T-helper 1 cell treated with Interleukin-12 subunit alpha and Interleukin-12 subunit beta and Interleukin-4 antibody, amounts not matched to agents 30 ng/mL and 1 ng/mL, for 36 hours (primary cell): ENCODE data around the gene CYP2F1. TPM values are rescaled to one million over a fixed set of nuclear protein-coding genes. Genes with fewer than 3 reads are reported as not detected.

Source experiments
- intact Hi-C: fragments of 100-400 bp; cut with micrococcal nuclease; formaldehyde crosslinking; loops from one replicate; pipeline ENCODE4 v1.15.1; 2024
- total RNA-seq: library from RNA; stranded (reverse); gene quantifications from 2 replicates; pipeline ENCODE4 v1.2.3, GENCODE V29; 2022

CYP2F1 gene
- total RNA-seq, 1 donor from 2014 or later: not detected

DNA sequence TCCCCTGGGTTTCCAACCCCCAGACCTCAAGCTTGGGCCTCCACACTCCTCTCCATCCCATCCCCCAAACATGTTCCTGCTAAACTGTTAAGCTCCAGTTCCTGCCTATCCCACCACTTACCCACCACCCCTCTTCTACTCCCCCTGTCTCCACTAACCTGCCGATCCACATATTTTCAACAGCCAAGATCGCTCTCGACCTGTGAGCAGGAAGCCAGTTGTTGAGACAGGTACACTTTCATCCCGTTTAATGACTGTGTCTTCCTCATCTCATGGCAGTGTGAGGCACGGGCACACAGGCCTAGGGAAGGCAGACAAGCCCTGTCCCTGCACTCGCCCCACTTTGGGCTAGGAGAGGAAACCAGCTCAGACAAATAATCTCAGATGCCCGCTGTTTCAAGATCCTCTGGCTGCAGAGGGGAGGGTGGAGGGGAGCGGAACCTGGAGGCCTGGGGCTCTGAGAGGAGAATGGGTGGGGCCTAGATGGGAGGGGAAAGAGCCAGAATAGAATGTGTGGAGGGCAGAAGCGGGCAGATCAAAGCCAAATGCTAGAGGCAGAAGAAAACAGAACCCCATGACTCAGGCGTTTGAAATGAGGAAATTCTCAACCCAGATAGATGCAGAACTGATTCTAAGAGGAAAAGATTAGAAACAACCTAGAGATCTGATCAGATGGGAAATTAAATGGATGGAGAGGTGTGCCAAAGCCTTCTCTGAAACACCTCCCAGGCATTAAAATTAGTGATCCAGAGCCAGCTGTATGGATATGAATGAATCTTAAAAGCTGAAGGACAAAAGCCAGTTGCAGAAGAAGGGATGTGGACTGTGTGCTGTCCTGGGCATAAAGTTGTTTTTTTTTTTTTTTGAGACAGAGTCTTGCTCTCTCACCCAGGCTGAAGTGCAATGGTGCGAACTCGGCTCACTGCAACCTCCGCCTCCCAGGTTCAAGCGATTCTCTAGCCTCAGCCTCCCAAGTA, 61.9 kb downstream of the CYP2F1 start:
- intact Hi-C loops: no loop called here

Other genes starting within 250 kb of the CYP2F1 start
- not detected in 2 replicates for gene CYP2A7, start 232.2 kb upstream of the CYP2F1 start, total RNA-seq
- gene CYP2B6, start 123.2 kb upstream of the CYP2F1 start, total RNA-seq: not detected in 2 replicates
- not detected in 2 replicates for gene CYP2A13, start 26.0 kb upstream of the CYP2F1 start, total RNA-seq
- gene CYP2S1, start 78.8 kb downstream of the CYP2F1 start, total RNA-seq: 0.73 and 2.1 TPM in 2 replicates
- 0.05 and 0.17 TPM in 2 replicates for gene AXL, start 104.8 kb downstream of the CYP2F1 start, total RNA-seq
- gene HNRNPUL1, start 149.9 kb downstream of the CYP2F1 start, total RNA-seq: 297 and 309 TPM in 2 replicates
- 62.2 and 65.1 TPM in 2 replicates for gene CCDC97, start 195.7 kb downstream of the CYP2F1 start, total RNA-seq
- 157 and 159 TPM in 2 replicates for gene TGFB1, start 239.5 kb downstream of the CYP2F1 start, total RNA-seq
- gene B9D2, start 249.7 kb downstream of the CYP2F1 start, total RNA-seq: 11.1 and 11.8 TPM in 2 replicates